Neural cell (in vitro differentiated cells): ENCODE results near the gene MLEC.

Experiments used
- EP300 ChIP-seq: fragments of 450-650 bp; conservative IDR thresholded peaks from 2 replicates; pipeline ENCODE4 v1.6.1; 2014; ENCODE audit warnings: antibody characterized with exemption, mild to moderate bottlenecking, moderate library complexity; ENCODE audit not compliant: poor library complexity, severe bottlenecking
- EZH2 ChIP-seq: fragments of 200-600, 300-800 bp; shearing (Covaris generic), sonication (generic); IDR thresholded peaks from 2 replicates; pipeline ENCODE4 v1.6.1; 2014; ENCODE audit warnings: antibody characterized with exemption, low read length, borderline replicate concordance, mild to moderate bottlenecking; ENCODE audit not compliant: insufficient read depth, poor library complexity, severe bottlenecking
- POLR2AphosphoS5 ChIP-seq: IDR thresholded peaks from 2 replicates; pipeline ENCODE4 v1.6.1; 2012
- TF ChIP-seq, protein P1 (sequence below): fragments of 450-650 bp; IDR thresholded peaks from 2 replicates; pipeline ENCODE4 v1.5.1; 2014; ENCODE audit warnings: antibody characterized with exemption, mild to moderate bottlenecking, moderate library complexity; ENCODE audit not compliant: poor library complexity, severe bottlenecking
- TF ChIP-seq, protein P2 (sequence below): IDR thresholded peaks from 2 replicates; pipeline ENCODE4 v1.6.1; 2012; ENCODE audit warnings: borderline replicate concordance

DNA sequence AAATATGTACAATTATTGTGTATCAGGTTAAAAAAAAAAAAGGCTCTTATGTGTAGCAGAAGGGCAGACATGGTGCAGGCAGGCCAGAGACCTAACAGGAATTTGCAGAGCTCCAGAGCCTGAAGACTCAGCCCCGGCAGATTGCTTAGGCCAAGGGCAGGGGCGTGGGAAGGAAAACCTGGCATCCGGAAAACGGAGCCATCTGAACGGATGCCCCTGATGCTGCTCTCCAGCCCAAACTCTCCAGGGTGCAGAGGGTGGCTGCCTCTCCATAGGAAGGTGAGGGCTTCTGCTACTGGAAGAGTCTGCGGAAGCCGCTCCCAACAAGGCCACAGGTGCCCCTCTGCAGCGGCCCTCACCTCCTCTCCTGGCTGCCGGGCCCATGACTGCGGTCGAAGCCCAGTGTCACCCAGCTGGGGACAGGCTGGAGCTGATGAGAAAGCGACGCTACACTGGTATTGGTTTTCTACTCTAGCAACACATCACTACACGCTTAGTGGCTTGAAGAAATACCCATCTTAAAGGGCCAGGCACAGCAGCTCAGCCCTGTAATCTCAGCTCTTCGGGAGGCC, 58.1 kb downstream of the MLEC start:
- TF ChIP-seq, protein P1, sequence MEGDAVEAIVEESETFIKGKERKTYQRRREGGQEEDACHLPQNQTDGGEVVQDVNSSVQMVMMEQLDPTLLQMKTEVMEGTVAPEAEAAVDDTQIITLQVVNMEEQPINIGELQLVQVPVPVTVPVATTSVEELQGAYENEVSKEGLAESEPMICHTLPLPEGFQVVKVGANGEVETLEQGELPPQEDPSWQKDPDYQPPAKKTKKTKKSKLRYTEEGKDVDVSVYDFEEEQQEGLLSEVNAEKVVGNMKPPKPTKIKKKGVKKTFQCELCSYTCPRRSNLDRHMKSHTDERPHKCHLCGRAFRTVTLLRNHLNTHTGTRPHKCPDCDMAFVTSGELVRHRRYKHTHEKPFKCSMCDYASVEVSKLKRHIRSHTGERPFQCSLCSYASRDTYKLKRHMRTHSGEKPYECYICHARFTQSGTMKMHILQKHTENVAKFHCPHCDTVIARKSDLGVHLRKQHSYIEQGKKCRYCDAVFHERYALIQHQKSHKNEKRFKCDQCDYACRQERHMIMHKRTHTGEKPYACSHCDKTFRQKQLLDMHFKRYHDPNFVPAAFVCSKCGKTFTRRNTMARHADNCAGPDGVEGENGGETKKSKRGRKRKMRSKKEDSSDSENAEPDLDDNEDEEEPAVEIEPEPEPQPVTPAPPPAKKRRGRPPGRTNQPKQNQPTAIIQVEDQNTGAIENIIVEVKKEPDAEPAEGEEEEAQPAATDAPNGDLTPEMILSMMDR: no peak
- no peak for TF ChIP-seq POLR2AphosphoS5
- TF ChIP-seq EP300: no peak
- TF ChIP-seq, protein P2, sequence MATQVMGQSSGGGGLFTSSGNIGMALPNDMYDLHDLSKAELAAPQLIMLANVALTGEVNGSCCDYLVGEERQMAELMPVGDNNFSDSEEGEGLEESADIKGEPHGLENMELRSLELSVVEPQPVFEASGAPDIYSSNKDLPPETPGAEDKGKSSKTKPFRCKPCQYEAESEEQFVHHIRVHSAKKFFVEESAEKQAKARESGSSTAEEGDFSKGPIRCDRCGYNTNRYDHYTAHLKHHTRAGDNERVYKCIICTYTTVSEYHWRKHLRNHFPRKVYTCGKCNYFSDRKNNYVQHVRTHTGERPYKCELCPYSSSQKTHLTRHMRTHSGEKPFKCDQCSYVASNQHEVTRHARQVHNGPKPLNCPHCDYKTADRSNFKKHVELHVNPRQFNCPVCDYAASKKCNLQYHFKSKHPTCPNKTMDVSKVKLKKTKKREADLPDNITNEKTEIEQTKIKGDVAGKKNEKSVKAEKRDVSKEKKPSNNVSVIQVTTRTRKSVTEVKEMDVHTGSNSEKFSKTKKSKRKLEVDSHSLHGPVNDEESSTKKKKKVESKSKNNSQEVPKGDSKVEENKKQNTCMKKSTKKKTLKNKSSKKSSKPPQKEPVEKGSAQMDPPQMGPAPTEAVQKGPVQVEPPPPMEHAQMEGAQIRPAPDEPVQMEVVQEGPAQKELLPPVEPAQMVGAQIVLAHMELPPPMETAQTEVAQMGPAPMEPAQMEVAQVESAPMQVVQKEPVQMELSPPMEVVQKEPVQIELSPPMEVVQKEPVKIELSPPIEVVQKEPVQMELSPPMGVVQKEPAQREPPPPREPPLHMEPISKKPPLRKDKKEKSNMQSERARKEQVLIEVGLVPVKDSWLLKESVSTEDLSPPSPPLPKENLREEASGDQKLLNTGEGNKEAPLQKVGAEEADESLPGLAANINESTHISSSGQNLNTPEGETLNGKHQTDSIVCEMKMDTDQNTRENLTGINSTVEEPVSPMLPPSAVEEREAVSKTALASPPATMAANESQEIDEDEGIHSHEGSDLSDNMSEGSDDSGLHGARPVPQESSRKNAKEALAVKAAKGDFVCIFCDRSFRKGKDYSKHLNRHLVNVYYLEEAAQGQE: no peak
- TF ChIP-seq EZH2: no peak
